ENCODE results near the gene BCHE. TPM values are rescaled to one million over a fixed set of nuclear protein-coding genes. Genes with fewer than 3 reads are reported as not detected.

BCHE gene
- total RNA-seq, 1 experiment from 2014 or later: 1.3 TPM

GRCh38 chr3:165786013-165786412 is 51.2 kb downstream of the BCHE start:
- no TSS peak for BruUV-seq (replicated peaks)
- Mint-ChIP-seq H3K27me3 (ENCODE audit: unreplicated experiment) (no peaks in the 10 kb centered on the region), H3K9me3 (ENCODE audit: low read depth, unreplicated experiment) (peaks cover 7% of the 10 kb centered on the region), H3K4me1 (ENCODE audit: low read depth, unreplicated experiment) (peaks cover 20% of the 10 kb centered on the region), H3K27ac (ENCODE audit: unreplicated experiment) (no peak overlapping the region), H3K4me3 (ENCODE audit: low read depth, unreplicated experiment) (no peak overlapping the region), H3K36me3 (ENCODE audit: insufficient read depth, unreplicated experiment) (no peaks in the 10 kb centered on the region)
- no peak for TF ChIP-seq CTCF (IDR thresholded peaks at IDR 0.05; ENCODE audit: unreplicated experiment)
- DNase-seq: no peak
- CTCF ChIA-PET: no interaction called here
- intact Hi-C loops (cut with micrococcal nuclease; ENCODE audit: unreplicated experiment): no loop called here

GRCh38 chr3:165784337-165784736 is 52.9 kb downstream of the BCHE start:
- no peaks in the 10 kb centered on the region for H3K27me3 Mint-ChIP-seq (ENCODE audit: unreplicated experiment)

GRCh38 chr3:165783383-165783782 is 53.8 kb downstream of the BCHE start:
- no peak for DNase-seq
- Mint-ChIP-seq H3K36me3 (ENCODE audit: insufficient read depth, unreplicated experiment) (no peaks in the 10 kb centered on the region), H3K9me3 (ENCODE audit: low read depth, unreplicated experiment) (peaks cover 3% of the 10 kb centered on the region), H3K4me3 (ENCODE audit: low read depth, unreplicated experiment) (no peak overlapping the region), H3K4me1 (ENCODE audit: low read depth, unreplicated experiment) (peaks cover 20% of the 10 kb centered on the region), H3K27me3 (ENCODE audit: unreplicated experiment) (no peaks in the 10 kb centered on the region), H3K27ac (ENCODE audit: unreplicated experiment) (no peak overlapping the region)
- BruUV-seq (replicated peaks): no TSS peak
- intact Hi-C loops (cut with micrococcal nuclease; ENCODE audit: unreplicated experiment): no loop called here
- CTCF ChIA-PET: no interaction called here
- no peak for TF ChIP-seq CTCF (IDR thresholded peaks at IDR 0.05; ENCODE audit: unreplicated experiment)

More at GRCh38 chr3:165784337-165784736, 52.9 kb downstream of the BCHE start:
- H3K36me3 Mint-ChIP-seq (ENCODE audit: insufficient read depth, unreplicated experiment): no peaks in the 10 kb centered on the region
- intact Hi-C loops (cut with micrococcal nuclease; ENCODE audit: unreplicated experiment): no loop called here
- no TSS peak for BruUV-seq (replicated peaks)
- TF ChIP-seq CTCF (IDR thresholded peaks at IDR 0.05; ENCODE audit: unreplicated experiment): no peak
- H3K4me3 Mint-ChIP-seq (ENCODE audit: low read depth, unreplicated experiment): no peak overlapping the region
- H3K4me1 Mint-ChIP-seq (ENCODE audit: low read depth, unreplicated experiment): peaks cover 20% of the 10 kb centered on the region
- H3K9me3 Mint-ChIP-seq (ENCODE audit: low read depth, unreplicated experiment): peaks cover 3% of the 10 kb centered on the region
- DNase-seq: no peak
- CTCF ChIA-PET: no interaction called here
- H3K27ac Mint-ChIP-seq (ENCODE audit: unreplicated experiment): no peak overlapping the region

- H3K36me3 Mint-ChIP-seq (ENCODE audit: insufficient read depth, unreplicated experiment): no peaks in the 10 kb centered on the region
- CTCF ChIA-PET: no interaction called here
- H3K4me1 Mint-ChIP-seq (ENCODE audit: low read depth, unreplicated experiment): peaks cover 11% of the 10 kb centered on the region
- TF ChIP-seq CTCF (IDR thresholded peaks at IDR 0.05; ENCODE audit: unreplicated experiment): no peak
- no peak for DNase-seq
- no peaks in the 10 kb centered on the region for H3K27me3 Mint-ChIP-seq (ENCODE audit: unreplicated experiment)
- intact Hi-C loops (cut with micrococcal nuclease; ENCODE audit: unreplicated experiment): no loop called here
- H3K9me3 Mint-ChIP-seq (ENCODE audit: low read depth, unreplicated experiment): peaks cover 3% of the 10 kb centered on the region
- no peak overlapping the region for H3K4me3 Mint-ChIP-seq (ENCODE audit: low read depth, unreplicated experiment)
- BruUV-seq (replicated peaks): no TSS peak
- H3K27ac Mint-ChIP-seq (ENCODE audit: unreplicated experiment): no peak overlapping the region
Observed at GRCh38 chr3:165778891-165779290, 58.3 kb downstream of the BCHE start.

Data from Calu3 (cell line).